ENCODE data around the gene ZMAT5.
A peak's percentile ranks its signal among the peaks of the same experiment; 100 is the strongest.

The ZMAT5 gene

GRCh38 chr22:29704528-29705285 is 62.1 kb downstream of the ZMAT5 start:
- no peak for DNase-seq

- no peak for DNase-seq
These were observed 63.1 kb downstream of the ZMAT5 start for GRCh38 chr22:29703569-29704195.

- no peak for DNase-seq
These were observed 63.8 kb downstream of the ZMAT5 start for GRCh38 chr22:29702931-29703501.

- DNase-seq: no peak
These were observed 64.5 kb downstream of the ZMAT5 start for GRCh38 chr22:29702000-29702930.

GRCh38 chr22:29701155-29701999 is 65.4 kb downstream of the ZMAT5 start:
- peak; percentile 76 for DNase-seq

GRCh38 chr22:29700900-29701154 is 66.0 kb downstream of the ZMAT5 start:
- DNase-seq: no peak

- no peak for DNase-seq
These were observed 66.5 kb downstream of the ZMAT5 start for GRCh38 chr22:29700206-29700899.

GRCh38 chr22:29697853-29698598 is 68.8 kb downstream of the ZMAT5 start:
- no peak for DNase-seq

GRCh38 chr22:29695129-29695926 is 71.5 kb downstream of the ZMAT5 start:
- DNase-seq: no peak

- no peak for DNase-seq
These were observed 73.1 kb downstream of the ZMAT5 start for GRCh38 chr22:29693671-29694070.

- DNase-seq: no peak
These were observed 73.6 kb downstream of the ZMAT5 start for GRCh38 chr22:29693161-29693560.

- DNase-seq: no peak
These were observed 74.5 kb downstream of the ZMAT5 start for GRCh38 chr22:29692327-29692640.

- no peak for DNase-seq
These were observed 75.0 kb downstream of the ZMAT5 start for GRCh38 chr22:29691636-29692326.

GRCh38 chr22:29690476-29690875 is 76.3 kb downstream of the ZMAT5 start:
- no peak for DNase-seq

- peak; percentile 81 for DNase-seq
These were observed 77.0 kb downstream of the ZMAT5 start for GRCh38 chr22:29689880-29690213.

- DNase-seq: no peak
These were observed 77.5 kb downstream of the ZMAT5 start for GRCh38 chr22:29689206-29689879.

- DNase-seq: no peak
These were observed 82.6 kb downstream of the ZMAT5 start for GRCh38 chr22:29684244-29684643.

GRCh38 chr22:29683536-29683935 is 83.3 kb downstream of the ZMAT5 start:
- DNase-seq: no peak
